Measurements from ENCODE around the gene CPSF3. TPM values are rescaled to one million over a fixed set of nuclear protein-coding genes. Genes with fewer than 3 reads are reported as not detected.

The CPSF3 gene
- total and polyA plus RNA-seq, 8 donors: 25.9 to 58.7 (median 46.7) TPM

DNA sequence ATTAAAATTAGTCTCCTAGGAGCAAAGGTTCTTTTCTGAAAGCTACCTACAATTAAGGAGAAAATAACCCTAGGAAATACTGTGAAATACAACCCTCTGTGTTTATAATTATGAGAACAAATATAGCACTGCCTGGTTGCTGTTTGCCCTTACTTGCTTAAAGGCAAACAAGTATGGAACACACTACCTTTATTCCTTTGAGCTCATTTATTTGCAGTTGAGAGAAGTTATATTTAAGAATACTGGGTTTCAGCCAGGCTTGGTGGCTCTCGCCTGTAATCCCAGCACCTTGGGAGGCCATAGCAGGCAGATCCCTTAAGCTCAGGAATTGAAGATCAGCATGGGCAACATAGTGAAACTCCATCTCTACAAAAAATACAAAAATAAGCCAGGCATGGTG is 27.8 kb downstream of the CPSF3 start:
- no peaks in the 10 kb centered on the region for H3K27me3 ChIP-seq
- ATAC-seq (no peak), DNase-seq (no peak)
- TF ChIP-seq, protein P1, sequence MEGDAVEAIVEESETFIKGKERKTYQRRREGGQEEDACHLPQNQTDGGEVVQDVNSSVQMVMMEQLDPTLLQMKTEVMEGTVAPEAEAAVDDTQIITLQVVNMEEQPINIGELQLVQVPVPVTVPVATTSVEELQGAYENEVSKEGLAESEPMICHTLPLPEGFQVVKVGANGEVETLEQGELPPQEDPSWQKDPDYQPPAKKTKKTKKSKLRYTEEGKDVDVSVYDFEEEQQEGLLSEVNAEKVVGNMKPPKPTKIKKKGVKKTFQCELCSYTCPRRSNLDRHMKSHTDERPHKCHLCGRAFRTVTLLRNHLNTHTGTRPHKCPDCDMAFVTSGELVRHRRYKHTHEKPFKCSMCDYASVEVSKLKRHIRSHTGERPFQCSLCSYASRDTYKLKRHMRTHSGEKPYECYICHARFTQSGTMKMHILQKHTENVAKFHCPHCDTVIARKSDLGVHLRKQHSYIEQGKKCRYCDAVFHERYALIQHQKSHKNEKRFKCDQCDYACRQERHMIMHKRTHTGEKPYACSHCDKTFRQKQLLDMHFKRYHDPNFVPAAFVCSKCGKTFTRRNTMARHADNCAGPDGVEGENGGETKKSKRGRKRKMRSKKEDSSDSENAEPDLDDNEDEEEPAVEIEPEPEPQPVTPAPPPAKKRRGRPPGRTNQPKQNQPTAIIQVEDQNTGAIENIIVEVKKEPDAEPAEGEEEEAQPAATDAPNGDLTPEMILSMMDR (IDR thresholded peaks at IDR 0.05): no peak
- H3K27ac ChIP-seq: no peak overlapping the region
- H3K4me3 ChIP-seq: no peak overlapping the region
- no peaks in the 10 kb centered on the region for H3K9me3 ChIP-seq
- peaks cover 0 to 89% of the 10 kb centered on the region in 2 donors for H3K36me3 ChIP-seq
- no peaks in the 10 kb centered on the region for H3K4me1 ChIP-seq
- intact Hi-C loops (cut with DNase I): no loop called here

DNA sequence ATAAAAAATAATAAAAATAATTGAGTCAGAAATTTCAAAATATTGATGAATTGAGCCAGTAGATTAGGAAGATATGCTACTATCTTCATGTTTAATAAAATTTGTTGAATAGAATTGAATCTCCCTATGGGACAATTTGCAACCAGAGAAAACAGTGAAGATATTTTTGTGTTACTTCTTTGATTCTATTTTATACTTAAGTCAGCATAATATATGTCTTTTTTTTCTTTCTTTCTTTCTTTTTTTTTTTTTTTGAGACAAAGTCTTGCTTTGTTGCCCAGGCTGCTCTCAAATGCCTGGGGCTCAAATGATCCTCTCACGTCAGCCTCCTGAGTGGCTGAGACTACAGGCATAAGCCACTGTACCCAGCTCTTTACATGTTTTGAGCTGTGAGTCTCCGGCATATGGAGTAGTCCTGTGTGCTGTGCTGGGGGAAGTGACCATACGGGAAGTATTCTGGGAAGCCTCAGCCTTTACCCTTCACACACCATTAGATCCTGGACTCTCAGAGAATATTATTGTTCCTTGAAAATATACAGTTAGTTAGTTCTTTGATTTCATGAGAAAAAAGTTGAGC is 37.1 kb downstream of the CPSF3 start:
- H3K27ac ChIP-seq: no peak overlapping the region
- TF ChIP-seq, protein P1 (IDR thresholded peaks at IDR 0.05): no peak
- intact Hi-C loops (cut with DNase I): no loop called here
- H3K27me3 ChIP-seq: no peaks in the 10 kb centered on the region
- no peaks in the 10 kb centered on the region for H3K9me3 ChIP-seq
- no peak overlapping the region for H3K4me3 ChIP-seq
- DNase-seq: no peak
- ATAC-seq: no peak
- H3K36me3 ChIP-seq: peaks cover 0 to 61% of the 10 kb centered on the region in 2 donors
- H3K4me1 ChIP-seq: no peaks in the 10 kb centered on the region

DNA sequence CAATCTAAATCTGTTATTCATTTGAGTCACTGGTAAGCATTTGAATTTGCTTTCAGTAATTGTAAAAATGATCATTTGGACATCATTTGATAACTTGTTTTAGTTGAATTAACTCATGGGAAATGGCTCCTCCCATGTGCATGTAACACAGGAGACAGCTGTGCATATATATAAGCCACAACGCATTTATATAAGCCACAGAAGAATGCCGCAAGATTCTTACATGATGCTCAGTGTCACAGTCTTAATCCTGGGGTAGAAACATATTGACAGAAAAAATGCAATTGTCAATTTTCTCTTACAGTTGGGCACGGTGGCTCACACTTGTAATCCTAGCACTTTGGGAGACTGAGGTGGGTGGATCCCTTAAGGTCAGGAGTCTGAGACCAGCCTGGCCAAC is 37.6 kb downstream of the CPSF3 start:
- intact Hi-C loops (cut with DNase I): no loop called here
- ATAC-seq (no peak), DNase-seq (no peak)
- no peaks in the 10 kb centered on the region for H3K27me3 ChIP-seq
- no peak overlapping the region for H3K27ac ChIP-seq
- peaks cover 0 to 57% of the 10 kb centered on the region in 2 donors for H3K36me3 ChIP-seq
- no peak overlapping the region for H3K4me3 ChIP-seq
- no peaks in the 10 kb centered on the region for H3K9me3 ChIP-seq
- H3K4me1 ChIP-seq: no peaks in the 10 kb centered on the region
- TF ChIP-seq, protein P1 (IDR thresholded peaks at IDR 0.05): no peak

DNA sequence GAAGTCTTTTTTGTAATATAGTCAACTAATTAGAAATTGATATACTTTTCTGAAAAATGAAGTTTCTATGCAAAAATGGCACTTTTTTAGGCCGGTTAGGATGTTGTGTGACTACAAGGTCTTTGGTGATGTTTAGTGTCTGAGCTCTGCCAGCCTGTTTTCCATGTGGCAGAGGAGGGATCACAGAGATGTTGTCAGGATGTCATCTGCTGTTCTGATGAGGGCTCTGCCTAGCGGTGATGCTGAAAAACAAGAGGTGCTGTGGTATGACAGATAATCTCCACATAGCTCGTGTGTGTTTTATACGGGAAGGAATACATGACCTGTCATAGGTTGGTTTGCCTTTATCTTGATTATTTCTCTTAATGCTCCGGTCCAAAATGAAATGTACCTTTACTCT is 38.9 kb downstream of the CPSF3 start:
- no peak overlapping the region for H3K4me3 ChIP-seq
- intact Hi-C loops (cut with DNase I): no loop called here
- H3K27me3 ChIP-seq: no peaks in the 10 kb centered on the region
- no peak overlapping the region for H3K27ac ChIP-seq
- TF ChIP-seq, protein P1 (IDR thresholded peaks at IDR 0.05): no peak
- no peaks in the 10 kb centered on the region for H3K9me3 ChIP-seq
- H3K36me3 ChIP-seq: peaks cover 0 to 53% of the 10 kb centered on the region in 2 donors
- ATAC-seq (no peak), DNase-seq (no peak)
- no peaks in the 10 kb centered on the region for H3K4me1 ChIP-seq

DNA sequence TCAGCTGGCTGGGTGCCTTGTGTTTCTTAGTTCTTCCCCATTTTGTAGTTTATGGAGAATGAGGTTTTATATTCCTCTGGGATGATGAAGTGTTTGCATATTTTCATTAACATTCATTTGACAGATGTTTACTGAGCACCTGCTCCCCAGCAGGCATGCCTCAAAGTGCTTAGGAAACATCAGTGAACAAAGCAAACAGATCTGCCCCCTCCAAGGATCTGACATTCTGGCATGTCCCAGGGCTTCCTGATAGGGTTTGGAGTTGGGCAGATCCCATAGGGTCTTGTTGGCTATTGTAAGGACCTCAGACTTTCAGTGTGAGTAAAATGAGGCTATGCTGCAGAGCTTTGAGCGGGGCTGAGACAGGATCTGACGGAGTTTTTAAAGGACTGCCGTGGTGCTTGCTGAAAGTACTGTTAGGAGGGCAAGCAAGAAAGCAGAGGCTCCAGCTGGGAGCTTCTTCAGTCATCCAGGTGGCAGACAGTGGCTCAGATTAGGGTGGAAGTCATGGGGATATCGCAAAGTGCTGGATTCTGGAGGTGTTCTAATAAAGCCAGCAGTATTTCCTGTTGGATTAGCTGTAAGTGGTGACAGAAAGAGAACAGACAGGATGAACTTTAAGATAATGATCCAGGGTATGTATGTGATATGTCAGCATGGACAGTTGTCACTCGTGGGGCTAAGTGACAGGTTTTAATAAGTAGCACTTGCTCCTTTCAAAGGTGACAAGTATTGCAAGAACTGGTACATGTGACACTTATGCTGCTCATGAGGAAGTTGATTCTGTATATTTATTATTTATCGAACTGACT is 39.6 kb downstream of the CPSF3 start:
- H3K27me3 ChIP-seq: no peaks in the 10 kb centered on the region
- H3K36me3 ChIP-seq: peaks cover 0 to 52% of the 10 kb centered on the region in 2 donors
- no peaks in the 10 kb centered on the region for H3K4me1 ChIP-seq
- H3K4me3 ChIP-seq: no peak overlapping the region
- intact Hi-C loops (cut with DNase I): no loop called here
- no peak for ATAC-seq
- no peaks in the 10 kb centered on the region for H3K9me3 ChIP-seq
- no peak overlapping the region for H3K27ac ChIP-seq
- no peak for DNase-seq
- TF ChIP-seq, protein P1 (IDR thresholded peaks at IDR 0.05): no peak
